WERI-Rb-1 (cell line): ENCODE measurements around the gene CARS2.

ENCODE experiments used
- DNase-seq: peaks from one replicate; pipeline ENCODE4 v3.0.0-alpha.2; 2020
- H3K27ac ChIP-seq: fragments of 250-450 bp; sonication (Bioruptor Pico); 2 replicates; pipeline ENCODE4 v1.5.1; 2020; ENCODE audit warnings: mild to moderate bottlenecking, moderate library complexity
- H3K27me3 ChIP-seq: fragments of 250-450 bp; sonication (Bioruptor Pico); 2 replicates; pipeline ENCODE4 v1.5.1; 2021; ENCODE audit warnings: mild to moderate bottlenecking, low read depth, moderate library complexity; ENCODE audit not compliant: insufficient read depth, severe bottlenecking
- H3K36me3 ChIP-seq: fragments of 250-450 bp; sonication (Bioruptor Pico); 2 replicates; pipeline ENCODE4 v1.5.1; 2020; ENCODE audit warnings: mild to moderate bottlenecking, moderate library complexity
- H3K4me3 ChIP-seq: 2 replicates; pipeline ENCODE4 v1.5.1; 2011; ENCODE audit warnings: low read depth, mild to moderate bottlenecking, control low read depth, low read length
- H3K9me3 ChIP-seq: fragments of 250-450 bp; sonication (Bioruptor Pico); 2 replicates; pipeline ENCODE4 v1.5.1; 2021; ENCODE audit warnings: mild to moderate bottlenecking, moderate library complexity; ENCODE audit not compliant: severe bottlenecking
- TF ChIP-seq, protein P1 (sequence below): IDR thresholded peaks from 2 replicates; pipeline ENCODE4 v1.5.1; 2011; ENCODE audit warnings: low read depth, mild to moderate bottlenecking, control low read depth, inconsistent platforms, low read length

CARS2 gene

DNA sequence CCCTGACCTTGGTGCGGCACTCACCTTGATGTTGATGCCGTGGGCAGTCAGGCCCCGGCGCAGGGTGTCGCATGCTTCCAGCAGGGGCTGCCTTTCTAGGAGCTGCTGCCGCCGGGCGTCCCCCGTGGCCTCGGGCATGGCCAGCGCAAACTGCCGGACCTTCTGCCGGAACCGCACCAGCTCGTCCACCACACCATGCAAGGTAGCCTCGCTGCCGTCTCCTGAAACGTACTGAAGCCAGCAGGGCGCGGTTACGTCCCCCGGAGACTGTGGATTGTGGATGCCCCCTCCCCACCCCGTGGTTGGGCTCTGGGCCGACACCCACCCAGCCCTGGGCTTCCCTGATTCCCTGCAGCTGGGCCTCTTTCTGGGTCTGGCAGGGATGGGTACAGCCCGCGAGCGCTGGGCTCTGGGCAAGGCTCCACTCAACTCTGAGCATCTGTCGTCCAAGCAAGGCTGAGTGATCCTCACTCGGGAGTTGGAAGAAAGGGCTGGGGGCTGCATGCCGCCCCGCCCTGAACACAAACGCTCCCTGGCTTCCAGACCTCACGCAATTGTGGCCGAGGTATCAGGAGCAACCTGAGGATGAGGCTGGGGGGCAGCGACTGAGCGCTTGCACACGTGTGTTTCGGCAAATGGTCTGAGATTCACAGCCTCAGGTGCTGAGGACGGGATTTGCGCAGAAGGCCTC is 63.5 kb downstream of the CARS2 start:
- H3K27ac ChIP-seq, result no peak overlapping the region
- TF ChIP-seq, protein P1, sequence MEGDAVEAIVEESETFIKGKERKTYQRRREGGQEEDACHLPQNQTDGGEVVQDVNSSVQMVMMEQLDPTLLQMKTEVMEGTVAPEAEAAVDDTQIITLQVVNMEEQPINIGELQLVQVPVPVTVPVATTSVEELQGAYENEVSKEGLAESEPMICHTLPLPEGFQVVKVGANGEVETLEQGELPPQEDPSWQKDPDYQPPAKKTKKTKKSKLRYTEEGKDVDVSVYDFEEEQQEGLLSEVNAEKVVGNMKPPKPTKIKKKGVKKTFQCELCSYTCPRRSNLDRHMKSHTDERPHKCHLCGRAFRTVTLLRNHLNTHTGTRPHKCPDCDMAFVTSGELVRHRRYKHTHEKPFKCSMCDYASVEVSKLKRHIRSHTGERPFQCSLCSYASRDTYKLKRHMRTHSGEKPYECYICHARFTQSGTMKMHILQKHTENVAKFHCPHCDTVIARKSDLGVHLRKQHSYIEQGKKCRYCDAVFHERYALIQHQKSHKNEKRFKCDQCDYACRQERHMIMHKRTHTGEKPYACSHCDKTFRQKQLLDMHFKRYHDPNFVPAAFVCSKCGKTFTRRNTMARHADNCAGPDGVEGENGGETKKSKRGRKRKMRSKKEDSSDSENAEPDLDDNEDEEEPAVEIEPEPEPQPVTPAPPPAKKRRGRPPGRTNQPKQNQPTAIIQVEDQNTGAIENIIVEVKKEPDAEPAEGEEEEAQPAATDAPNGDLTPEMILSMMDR, result no peak
- H3K4me3 ChIP-seq, result no peak overlapping the region
- no peaks in the 10 kb centered on the region for H3K27me3 ChIP-seq
- H3K9me3 ChIP-seq, result no peaks in the 10 kb centered on the region
- peaks cover 98% of the 10 kb centered on the region for H3K36me3 ChIP-seq
- DNase-seq, result no peak

DNA sequence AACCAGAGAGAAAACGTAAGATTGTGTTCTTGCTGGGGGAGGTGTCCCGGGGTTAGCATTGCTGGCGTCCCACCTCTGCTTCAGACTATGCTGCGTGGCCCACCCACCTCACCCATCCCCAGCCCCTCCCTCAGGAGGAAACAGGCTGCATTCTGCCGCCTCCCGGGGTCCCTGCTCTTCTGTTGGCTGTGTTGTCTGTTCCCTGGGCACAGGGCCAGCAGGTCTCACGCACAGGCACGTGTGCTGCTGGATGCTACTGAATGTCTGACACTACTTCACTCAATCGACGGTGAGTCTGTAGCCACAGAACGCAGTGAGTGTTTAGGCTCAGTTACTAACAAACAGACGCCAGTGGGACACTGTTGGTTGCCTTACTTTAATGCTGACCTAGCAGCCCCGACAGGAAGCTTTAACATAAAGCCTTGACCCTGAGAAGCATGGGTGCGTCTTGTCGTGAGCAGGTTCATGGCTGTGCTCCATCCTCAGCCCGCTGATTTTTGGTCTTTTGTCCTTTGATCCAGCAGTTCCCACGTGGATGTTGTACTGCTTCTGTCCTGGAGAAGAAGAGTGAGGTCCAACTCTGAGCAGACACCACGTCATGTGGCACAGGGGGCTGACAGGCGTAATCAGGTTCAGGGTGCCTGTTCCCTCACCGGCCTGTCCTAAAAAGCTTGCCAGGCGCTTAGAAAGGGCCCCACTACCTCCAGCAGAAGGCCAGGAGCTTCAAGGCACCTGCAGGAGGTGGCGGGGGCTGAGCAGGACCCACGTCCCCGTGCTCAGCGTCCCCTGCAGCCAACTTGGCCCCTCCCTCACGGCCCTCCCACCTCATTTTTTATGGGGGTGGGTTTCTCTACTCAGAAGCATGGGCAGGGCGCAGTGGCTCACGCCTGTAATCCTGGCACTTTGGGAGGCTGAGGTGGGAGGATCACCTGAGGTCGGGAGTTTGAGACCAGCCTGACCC is 64.6 kb downstream of the CARS2 start:
- DNase-seq, result no peak
- H3K4me3 ChIP-seq, result no peak overlapping the region
- peaks cover 98% of the 10 kb centered on the region for H3K36me3 ChIP-seq
- H3K9me3 ChIP-seq, result no peaks in the 10 kb centered on the region
- no peaks in the 10 kb centered on the region for H3K27me3 ChIP-seq
- H3K27ac ChIP-seq, result no peak overlapping the region
- TF ChIP-seq, protein P1, result no peak

DNA sequence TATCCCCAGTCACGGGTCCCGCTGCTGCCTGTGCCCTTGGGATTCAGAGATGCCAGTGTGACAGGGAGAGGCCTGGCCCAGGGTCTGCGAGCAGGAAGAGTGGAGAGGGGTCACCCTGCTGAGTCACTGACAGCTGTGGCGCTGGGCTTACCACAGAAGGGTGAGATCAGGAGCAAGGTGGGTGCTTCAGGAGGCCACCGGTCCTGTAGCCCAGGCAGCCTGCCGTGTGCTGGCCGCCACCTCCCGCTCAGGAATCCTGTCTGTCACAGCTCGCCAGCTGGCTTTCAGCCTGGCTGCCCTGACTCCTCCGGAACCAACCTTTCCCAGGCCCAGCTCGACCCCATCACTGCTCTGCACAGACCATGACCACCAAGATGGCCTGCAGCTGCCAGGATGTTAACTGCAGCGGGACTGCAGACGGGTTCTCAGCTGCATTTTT is 65.3 kb downstream of the CARS2 start:
- TF ChIP-seq, protein P1, result no peak
- no peak for DNase-seq
- H3K27ac ChIP-seq, result no peak overlapping the region
- no peaks in the 10 kb centered on the region for H3K9me3 ChIP-seq
- no peak overlapping the region for H3K4me3 ChIP-seq
- no peaks in the 10 kb centered on the region for H3K27me3 ChIP-seq
- peaks cover 98% of the 10 kb centered on the region for H3K36me3 ChIP-seq

DNA sequence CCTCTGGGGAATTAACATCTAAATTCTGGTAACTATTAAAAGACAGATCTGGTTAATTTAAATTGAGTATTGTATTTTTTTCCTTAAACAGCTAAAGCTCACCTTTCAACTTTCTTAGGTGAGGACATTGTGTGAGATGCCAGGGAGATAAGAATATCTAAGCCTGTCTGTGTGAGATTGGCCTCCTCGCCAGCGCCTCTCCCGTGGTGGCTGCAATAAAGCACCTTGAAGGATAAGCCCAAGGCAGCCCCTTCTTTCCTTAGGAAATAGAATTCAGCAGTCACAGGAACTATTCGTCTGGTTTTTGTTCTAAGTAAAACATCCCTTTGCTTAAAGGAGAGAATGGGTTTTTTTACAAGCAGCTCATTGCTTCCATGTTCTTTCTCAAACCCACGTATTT is 66.0 kb downstream of the CARS2 start:
- H3K36me3 ChIP-seq, result peaks cover 98% of the 10 kb centered on the region
- no peaks in the 10 kb centered on the region for H3K27me3 ChIP-seq
- TF ChIP-seq, protein P1, result no peak
- H3K27ac ChIP-seq, result no peak overlapping the region
- no peaks in the 10 kb centered on the region for H3K9me3 ChIP-seq
- no peak for DNase-seq
- H3K4me3 ChIP-seq, result no peak overlapping the region

DNA sequence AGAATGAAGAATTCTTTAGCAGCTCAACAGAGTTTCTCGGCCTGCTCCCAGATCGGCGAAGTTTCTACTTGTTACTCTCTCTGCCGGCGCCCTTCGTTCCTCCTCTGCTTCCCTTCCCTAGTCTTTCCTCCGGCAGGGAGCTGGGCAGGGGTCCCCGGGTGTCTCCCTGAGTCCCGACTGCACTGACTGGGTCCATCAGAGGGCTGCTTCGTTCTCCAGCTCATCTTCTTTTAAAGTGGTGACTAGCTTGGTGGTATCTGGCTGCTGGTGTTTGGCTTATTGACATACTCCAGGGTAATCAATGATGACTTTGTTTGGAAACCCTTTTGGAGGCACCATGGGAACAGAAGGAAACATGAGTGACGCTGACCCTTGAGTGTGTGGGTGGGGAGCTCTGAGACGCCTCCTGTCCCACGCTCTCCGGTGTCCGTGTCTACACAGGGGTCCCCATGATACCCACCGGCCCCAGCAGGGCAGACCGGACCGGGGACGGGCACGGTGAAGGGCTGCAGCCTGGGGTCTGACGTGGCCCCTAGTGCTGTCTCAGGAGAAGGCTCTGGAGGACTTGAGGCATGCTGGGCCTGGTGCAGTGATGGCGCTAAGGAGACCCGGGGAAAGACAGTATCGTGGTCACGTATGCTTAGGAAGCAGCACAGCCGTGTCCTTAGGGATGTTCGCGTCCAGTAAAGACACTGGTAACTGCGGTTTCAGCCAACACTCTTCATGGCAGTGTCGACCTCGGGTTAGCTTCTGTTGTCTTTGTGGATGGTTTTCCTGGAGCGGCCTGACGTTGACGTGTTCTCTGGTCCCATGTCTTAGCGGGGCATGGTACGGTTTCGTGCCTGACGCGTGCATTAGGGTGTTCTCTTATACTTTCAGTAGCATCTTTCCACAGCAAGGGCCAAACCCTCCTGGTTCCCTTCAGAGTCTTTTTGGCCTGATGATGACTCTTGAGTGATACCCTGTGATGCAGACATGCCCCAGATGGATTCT is 66.8 kb downstream of the CARS2 start:
- Histone ChIP-seq H3K9me3 (no peaks in the 10 kb centered on the region), H3K4me3 (no peak overlapping the region), H3K27me3 (no peaks in the 10 kb centered on the region), H3K27ac (no peak overlapping the region; the same call in 1 of the 2 replicates), H3K36me3 (peaks cover 98% of the 10 kb centered on the region)
- no peak for DNase-seq
- TF ChIP-seq, protein P1, result no peak
